HG02759 (cell line): Measurements from ENCODE around the gene XDH.
A peak's percentile ranks its signal among the peaks of the same experiment; 100 is the strongest.

Experiments
- ATAC-seq: cut with Tn5 transposase; IDR thresholded peaks from one replicate; pipeline ENCODE4 v1.9.1; 2021; ENCODE audit warnings: mild to moderate bottlenecking, moderate library complexity; ENCODE audit not compliant: unreplicated experiment

The XDH gene

DNA sequence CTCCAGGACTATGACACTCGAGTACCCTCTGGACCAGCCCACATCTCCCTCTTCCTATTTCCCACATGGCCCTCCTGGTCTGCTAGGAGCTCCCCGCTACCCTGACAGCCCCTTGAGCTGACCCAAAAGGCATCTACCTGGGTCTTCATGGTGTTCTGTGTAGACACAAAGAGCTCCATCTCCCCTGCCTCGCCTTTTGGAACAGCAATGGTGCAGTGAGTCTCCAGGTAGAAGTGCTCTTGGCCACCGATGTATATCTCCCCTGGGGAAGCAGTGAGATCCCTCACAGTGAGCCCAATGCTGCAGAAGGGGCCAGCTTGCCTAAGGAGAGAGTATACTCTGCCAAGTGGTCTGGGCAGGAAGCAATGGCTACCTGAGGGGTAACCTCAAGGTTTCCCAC, 47.8 kb downstream of the XDH start:
- no peak for ATAC-seq

DNA sequence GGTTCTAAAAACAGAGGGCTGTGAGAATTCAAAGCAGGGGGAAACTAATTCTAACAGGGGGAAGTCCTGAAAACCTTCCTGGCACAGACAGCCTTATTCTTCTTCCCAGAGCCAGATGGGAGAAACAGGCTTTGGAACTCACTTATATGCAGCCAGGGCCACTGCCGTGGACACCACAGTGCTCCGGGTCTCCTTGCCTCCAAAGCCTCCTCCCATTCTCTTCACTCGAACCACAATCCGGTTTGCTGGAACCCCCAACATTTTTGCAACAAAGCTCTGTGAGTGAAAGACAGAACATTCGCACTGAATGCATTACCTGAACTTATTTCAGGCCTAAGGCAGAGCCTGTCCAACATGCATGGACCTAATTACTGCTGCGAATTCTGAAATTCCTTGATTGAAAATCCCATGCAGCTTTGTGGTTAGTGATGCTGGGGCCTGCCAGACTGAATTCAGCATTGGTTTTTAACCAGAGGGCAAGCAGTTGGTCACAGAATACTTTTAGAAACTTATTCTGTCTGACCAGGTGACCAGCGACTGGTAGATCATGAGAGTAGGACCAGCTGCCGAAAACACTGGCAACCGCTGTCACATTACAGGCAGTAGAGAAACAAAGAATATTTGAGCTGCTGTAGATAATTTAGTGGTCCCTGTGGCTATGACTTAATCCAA, 48.6 kb downstream of the XDH start:
- no peak for ATAC-seq

DNA sequence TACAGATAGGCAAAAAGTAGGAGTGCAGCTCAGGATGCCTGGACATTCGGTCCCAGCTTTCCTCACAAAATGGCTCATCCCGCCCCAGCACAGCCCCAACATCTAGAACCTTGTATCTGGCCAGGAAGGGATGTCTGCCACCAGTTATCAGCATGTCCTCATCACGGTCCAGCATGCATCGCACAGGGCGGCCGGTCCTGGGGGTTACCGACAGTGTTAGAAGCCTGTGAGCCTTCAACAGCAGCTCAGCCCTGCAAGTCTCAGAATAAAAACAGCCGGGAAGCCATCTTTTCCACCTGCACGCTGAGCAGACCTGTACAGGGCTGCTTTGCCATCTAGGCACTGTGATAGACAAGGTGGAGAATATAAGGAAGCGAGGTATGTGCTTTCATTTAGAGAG, 49.2 kb downstream of the XDH start:
- ATAC-seq = no peak

DNA sequence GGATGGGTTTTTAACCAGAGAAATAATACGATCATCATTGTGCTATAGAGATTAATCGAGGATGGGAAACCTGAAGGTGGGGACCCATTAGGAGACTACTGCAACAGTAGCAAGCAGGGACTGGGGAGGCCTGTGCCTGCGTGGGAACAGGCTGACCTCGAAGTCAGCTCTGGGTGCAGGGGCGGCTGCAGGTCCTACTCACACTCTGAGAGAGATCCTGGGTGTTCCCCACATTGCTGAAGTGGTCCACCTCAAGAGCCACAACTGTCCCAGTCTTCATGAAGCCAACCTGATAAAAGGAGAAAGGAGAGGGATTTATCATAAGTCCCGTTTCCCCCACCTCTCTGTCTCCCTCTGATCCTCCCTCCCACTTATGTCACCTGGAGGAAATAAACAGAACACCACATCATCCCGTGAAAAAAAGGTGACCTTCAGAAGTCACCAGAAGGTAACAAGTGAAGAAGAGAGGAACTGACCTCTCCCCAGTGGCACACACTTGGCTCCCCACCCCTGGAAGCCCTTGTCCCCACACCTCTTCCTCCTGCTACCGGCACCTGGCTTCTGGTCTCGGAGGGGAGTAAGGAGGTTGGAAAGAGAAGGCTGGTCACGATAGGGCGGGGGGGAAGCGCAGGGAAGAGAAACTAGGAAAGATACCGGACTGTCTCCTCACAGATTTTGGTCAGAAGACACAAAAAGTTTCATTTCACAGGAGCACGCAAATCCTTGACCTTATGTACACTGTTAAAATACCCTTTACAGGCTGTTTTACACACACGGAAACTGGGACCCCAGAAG, 50.4 kb downstream of the XDH start:
- no peak for ATAC-seq

DNA sequence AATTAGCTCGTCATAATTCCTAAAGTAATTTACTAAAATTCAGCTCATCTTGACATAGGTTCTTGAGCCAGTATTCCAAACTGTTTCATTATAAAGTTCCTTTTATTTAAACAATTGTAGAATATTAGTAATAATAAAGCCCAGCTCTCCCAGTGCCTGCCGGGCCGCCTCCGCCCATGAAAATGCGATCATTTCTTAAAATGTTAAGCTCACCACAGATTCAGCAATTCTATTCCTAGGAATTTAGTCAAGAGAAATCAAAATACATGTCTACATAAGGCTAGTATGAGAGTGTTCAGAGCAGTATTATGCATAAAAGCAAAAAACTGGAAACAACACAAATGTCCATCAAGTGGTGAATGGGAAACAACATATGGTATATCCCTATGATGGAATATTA, 52.0 kb downstream of the XDH start:
- ATAC-seq = no peak

DNA sequence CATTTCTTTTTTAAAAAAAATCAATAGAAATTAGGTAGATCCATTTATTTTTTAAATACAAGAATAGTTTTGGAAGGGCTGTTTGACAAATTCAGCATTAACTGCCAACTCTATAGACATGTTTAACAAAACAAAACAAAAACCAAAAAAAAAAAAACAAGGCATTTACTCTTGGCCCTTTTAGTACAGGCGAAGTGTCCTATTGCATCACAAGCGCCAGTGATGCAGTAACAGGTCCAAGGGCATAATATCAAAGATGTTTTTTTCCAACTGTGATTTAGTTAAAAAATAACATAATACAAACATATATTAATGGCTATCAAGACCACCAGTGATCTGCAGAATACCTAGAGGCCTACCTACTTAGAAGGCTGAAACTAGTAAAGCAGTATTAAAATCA, 55.3 kb downstream of the XDH start:
- ATAC-seq = no peak

DNA sequence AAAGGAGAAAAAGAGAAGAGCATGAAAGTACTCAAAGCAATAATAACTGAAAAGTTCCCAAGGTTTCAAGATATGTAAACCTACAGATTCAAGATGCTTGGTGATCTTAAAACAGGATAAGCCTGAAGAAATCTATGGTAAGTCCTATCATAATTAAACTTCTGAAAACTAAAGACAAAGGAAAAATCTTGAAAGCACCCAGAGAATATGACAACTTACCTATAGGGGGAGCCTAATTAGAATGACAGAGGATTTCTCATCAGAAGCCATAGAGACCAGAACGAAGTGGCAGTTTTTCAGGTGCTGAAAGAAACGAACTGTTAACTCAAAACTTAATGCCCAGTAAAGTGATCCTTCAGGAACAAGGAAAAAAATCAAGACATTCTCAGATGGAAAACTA, 59.7 kb downstream of the XDH start:
- no peak for ATAC-seq

DNA sequence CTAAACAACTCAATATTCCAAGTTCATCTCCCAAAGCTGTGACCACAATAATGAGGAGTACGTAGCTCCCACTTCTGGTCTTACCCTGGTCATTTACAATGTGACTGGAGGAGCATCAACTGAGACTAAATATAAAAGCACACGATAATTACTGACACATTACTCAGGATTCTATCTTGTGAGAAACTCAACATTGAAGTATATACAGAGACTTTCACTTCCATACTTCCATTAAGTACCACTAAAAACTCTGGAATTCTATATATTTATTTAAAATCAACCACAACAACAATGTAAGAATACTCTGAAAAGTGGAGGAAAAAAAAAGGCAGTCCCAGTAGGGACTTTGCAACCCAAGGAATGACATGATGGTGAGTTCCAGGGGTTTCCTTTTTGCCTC, 61.4 kb downstream of the XDH start:
- no peak for ATAC-seq

DNA sequence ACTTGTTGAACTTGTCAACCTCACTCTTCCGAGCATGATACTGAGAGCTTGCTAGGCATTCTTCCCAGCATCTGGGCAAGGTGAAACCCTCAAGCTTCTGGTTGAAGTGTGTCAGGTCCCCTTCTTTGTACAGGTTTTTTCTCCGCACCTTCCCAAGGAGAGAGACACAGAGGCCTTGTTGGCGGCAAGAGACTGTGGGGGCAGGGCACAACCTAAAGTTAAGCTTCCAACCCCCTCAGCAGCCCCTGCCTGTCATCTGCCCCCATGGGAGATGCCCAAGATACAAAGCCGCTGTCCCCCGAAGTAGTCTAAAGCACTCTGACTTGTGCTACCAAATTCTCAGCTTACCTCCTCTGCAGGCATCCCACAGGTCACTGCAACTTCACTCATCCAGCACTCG, 64.9 kb downstream of the XDH start:
- no peak for ATAC-seq

DNA sequence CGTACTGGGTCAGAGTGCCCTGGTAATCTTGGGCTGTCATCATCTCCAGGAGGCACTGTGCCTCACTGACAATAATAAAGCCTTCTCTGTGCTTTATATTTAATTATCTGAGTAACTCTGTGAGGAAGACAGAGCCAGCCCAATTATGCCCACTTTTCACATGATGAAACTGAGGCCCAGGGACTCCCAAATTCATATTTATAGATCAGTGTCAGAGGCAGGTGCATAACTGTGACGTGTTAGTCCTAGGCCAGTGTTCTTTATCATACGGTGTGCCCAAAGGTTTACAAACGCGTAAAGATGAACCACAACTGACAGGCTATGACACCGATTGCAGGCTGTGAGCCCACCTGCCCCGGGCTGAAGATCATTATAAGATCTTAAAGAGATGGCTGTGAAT, 65.4 kb downstream of the XDH start:
- ATAC-seq = no peak

DNA sequence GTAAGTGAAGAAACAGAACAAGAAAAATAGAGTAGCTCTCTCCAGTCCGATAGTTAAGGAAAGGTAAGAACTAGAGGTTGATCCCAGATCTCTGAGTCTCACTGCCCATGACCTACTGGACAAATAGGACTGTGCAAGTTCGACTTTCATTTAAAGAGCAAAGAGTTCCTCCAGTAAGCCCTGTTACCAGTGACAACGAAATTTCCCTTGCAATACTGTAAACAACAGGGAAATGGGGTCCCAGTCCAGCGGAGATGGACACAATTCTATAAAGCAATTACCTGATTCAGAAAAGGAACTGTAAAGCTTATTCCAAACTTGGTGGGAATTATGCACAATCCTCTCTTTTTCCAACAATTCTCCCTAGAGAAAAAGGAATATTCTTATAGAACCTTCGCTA, 65.9 kb downstream of the XDH start:
- no peak for ATAC-seq

DNA sequence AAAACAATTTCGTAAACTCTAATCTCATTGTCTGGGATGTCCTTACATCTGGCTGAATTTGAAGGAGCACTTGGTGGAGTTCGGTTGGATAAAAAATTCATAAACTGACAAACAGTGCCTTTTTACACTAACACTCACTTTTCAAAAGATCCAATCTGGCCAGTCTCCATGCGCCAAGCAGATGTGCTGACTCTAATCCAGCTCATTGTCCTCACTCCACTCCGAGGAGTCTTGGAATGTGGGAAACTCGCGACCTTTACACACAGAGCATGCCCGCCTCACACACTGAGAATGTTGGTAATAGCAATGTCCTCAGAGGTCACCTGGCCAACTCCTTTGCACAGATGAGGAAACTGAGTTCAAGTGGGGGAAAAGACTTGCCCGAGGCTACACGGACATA, 66.8 kb downstream of the XDH start:
- no peak for ATAC-seq

DNA sequence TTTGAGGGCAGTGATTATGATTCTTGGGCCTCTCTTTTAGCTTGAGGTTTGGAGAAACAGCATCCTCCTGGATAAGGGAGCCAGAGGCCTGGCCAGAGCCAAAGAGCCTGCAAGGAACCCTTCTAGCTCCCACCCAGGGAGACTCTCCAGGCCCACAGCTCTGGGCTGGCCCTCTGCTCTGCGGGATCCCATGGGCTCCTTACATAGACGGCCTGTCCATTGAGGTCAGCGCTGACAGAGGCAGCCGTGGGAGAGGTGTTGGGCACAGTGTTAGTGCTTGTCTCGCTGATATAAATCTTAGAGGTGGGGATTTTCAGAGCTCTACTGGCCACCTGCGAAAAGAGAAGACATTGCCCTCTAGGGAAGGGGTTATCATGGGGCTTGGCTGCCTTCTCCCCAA, 67.2 kb downstream of the XDH start:
- no peak for ATAC-seq

DNA sequence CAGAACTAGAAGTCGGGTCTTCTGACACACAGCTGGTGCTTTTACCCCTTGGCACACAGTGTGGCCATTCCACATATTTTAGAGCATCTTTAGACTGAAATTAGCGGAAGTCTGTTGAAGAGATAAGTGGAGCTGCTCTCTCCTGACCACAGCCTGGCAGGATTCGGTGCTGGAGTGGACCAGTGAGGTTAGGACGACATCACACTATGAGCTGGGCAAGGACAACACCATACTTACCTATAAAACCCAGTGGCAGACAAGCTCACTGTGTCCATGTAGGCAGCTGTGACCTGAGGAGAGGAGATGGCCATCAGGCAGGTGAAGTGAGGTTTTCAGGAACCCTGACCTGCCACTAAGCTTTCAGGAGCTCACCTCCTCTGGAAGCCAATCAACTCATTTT, 70.1 kb downstream of the XDH start:
- no peak for ATAC-seq

DNA sequence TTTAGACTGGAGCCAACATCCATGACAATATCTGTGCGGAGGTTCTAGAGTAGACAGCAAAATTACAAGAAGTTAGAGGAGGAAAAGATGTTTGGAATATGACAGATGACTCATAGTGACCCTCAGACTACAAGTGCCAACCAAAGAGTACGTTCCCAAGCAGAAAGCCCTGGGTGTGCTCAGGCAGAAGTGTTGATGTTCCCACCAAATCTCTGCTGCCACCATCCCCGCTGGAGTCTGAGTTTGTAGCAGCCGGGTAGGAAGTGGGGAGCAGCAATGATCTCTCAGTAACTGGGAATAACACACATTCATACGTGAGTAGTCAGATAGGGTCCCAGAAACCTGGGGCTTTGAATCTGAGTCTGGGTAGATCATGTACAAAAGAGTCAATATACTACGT, 73.2 kb downstream of the XDH start:
- ATAC-seq = no peak

DNA sequence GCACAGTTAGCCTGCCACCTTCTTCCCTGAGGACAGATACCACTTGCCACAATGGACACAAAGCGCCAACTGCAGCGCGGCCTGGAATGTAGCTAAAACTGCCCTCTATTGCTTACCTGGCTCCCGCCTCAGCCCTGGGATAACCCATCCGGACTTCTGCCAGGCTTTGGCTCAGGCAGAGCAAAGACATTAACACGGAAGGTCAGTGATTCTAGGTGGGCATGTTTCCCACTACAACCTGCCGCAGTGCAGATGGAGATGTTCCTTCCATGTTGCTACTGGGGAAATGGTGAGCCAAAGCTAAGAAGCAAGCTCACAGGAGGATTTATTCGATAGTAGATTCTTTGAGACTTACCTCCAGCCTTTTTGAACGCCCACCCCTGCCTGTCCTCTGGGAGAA, 74.8 kb downstream of the XDH start:
- ATAC-seq = no peak

DNA sequence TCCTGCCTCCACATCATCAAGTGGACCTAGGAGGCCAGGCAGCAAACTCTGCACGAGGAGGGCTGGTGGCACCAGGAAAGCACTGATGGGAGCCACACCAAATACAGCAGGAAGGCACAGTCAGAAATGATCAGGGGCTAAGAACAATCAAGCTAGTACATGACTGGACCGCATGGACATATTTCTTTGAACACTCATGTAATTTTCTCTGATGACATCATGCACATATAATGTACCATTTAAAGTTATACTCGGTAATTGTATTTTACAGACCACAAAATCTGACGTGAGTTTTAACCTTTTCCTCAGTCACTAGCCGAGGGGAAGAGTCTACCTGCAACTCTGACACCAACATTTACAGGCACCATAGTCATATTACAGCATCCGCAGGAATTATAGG, 76.7 kb downstream of the XDH start:
- ATAC-seq = no peak

DNA sequence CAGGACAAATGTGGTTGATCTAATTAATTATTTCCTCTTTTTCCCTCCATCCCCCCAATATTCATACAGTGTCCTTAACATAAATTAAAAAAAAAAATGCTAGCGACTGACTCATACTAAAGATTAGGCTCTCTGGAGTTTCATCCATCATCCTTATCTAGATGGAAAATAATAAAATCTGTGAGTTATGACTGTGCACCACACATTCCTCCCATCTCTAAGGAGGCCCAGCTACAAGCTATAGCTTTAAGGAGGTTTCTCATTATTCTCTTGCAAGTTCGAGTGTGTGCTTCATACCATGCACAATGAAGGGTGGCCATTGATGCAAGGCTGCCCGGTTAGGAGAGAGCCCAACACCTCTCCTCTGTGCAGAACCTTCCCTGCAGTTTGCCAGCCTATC, 77.3 kb downstream of the XDH start:
- no peak for ATAC-seq

DNA sequence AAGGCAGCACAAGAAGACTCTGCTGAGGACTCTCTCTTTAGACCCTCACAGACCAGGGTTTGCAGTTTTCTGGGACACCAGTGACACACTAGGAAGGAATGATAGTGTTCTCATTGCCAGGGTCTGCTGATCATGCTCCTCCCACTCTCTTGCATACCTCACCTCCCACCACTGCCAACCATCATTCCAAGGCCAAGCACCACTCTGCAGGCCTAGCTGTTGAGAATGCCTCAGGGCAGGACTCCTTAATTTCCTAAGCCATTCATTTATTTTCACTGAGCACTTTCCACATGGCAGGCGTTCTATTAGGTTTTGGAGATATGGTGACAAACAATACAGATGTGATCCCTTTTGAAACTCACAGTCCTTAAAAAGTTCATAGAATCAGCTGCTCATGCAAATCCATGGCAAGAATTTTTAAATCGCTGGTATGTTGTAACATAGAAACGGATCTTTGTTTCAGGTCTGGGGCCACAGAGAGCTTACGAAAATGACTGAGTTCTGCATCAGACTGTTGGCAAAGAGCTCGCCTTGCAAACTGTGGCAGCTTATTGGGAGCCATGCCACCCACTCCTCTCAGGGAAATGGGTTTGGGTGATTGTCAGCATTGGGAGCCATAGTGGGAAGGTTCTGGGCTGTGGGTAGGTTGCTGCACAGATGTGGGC, 78.5 kb downstream of the XDH start:
- no peak for ATAC-seq

DNA sequence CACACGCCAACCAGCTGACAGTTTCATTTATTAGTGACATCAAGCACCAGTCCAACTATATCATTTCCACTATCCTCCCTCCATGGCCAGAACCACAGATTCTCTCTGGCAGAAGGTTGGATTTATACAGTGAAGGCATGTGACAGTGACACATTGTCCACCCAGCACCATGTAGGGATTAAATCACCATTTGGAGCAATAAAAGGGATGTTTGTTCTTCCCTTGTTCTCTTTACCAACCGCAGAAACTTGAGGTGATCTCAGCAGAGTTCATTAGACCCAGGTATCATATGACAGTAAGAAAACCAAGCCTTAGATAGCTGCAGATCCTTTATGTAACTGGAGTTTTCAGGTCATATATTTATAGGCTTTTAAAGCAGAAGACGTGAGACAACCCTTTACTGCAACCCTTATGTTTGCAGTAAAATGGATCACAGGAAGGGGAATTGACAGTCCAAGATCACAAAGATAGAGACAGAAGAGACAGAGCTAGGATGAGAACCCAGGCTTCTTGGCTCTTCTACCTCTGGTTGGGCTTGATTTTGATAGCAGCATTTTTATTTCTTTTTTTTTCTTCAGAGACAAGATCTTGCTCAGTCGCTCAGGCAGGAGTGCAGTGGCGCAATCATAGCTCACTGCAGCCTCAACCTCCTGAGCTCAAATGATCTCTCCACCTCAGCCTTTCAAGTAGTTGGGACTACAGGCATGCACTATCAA, 80.1 kb downstream of the XDH start:
- no peak for ATAC-seq

DNA sequence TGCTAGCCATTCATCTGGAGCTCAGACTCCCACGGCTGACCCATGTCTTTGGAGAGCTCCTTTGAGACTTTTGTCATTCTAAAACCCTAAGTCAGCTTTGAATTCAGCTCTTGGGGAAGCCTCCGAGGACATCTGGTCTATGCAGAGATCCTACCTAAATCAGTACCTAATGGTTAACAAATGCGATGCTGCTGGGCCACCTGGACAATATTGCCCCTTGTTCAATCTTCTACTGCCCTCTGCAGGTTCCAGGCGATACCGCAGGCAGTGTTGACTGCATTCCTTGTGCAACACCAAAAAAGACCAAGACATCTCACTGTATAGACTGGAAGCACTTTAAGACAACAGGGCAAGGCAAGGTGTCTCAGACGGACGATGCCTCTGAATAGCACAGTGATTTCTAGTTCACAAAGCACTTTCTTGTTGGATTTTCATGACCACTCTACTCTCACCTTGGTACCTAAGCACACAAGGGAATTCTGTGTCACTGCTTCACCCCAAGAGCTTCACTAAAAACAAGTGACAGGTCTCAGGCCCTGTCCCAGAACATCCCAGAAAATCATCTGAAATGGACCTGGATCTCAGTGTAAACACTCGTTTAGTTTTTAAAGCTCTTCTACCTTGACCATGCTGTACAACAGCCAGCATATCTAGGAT, 80.9 kb downstream of the XDH start:
- peak; percentile 88 for ATAC-seq
